Measurements from ENCODE around the gene ESPL1. TPM values are rescaled to one million over a fixed set of nuclear protein-coding genes. Genes with fewer than 3 reads are reported as not detected.

Gene ESPL1
- total and polyA plus RNA-seq, 2 experiments from 2014 or later: 3.3 to 8.5 TPM

- DNase-seq: no peak
- Histone ChIP-seq H3K9ac (no peak overlapping the region), H3K27me3 (replicated peaks; ENCODE audit: insufficient read depth) (peaks cover 22% of the 10 kb centered on the region), H4K20me1 (ENCODE audit: insufficient read depth) (no peaks in the 10 kb centered on the region), H3K4me1 (ENCODE audit: insufficient read depth) (no peaks in the 10 kb centered on the region), H3K9me2 (ENCODE audit: insufficient read depth) (no peaks in the 10 kb centered on the region), H2AFZ (no peak overlapping the region), H3F3A (ENCODE audit: insufficient read depth) (no peaks in the 10 kb centered on the region), H3K4me3 (no peak overlapping the region), H3K36me3 (ENCODE audit: low read depth) (no peaks in the 10 kb centered on the region), H3K4me2 (ENCODE audit: unreplicated experiment) (no peak overlapping the region), H3K79me2 (ENCODE audit: insufficient read depth) (no peaks in the 10 kb centered on the region), H3K9me3 (ENCODE audit: low read depth) (no peaks in the 10 kb centered on the region), H3K27ac (no peak overlapping the region)
- TF ChIP-seq EZH2phosphoT487 (IDR thresholded peaks at IDR 0.05; ENCODE audit: insufficient read depth, low read depth): no peak
- no peak for TF ChIP-seq EZH2 (IDR thresholded peaks at IDR 0.05; ENCODE audit: insufficient read depth, poor library complexity, severe bottlenecking)
- 42 to 47% methylated on average over 7 of the region's 7 CpGs for WGBS, 2 experiments (ENCODE audit: low coverage in 1 of 2, low lambda C conversion rate in 2 of 2, missing lambda C conversion rate in 2 of 2)
- in situ Hi-C loops (cut with MboI): no loop called here
Measured at GRCh38 chr12:53333845-53334244, 65.7 kb downstream of the ESPL1 start.

DNA sequence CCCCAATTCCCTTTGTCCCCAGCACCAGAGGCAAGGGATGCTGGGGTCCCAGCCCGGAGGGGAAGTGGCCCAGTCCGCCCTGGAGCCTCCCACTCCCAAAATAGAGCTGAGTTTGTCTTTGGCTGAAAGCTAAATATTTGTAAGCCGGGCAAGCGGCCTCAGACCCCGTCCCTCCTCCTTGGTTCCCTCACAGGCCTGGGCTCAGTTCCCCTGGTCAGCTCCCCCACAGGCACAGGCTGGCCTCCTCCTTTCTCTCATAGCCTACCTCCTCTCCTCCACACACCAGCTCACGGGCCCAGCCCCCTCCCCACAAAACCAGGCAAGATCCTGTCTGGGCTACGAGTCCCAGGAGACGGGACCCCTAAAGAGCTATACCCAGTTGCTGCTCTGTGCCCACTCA lies 66.7 kb downstream of the ESPL1 start:
- Histone ChIP-seq H3K27me3 (replicated peaks; ENCODE audit: insufficient read depth) (peaks cover 22% of the 10 kb centered on the region), H4K20me1 (ENCODE audit: insufficient read depth) (no peaks in the 10 kb centered on the region), H3K4me2 (ENCODE audit: unreplicated experiment) (no peak overlapping the region), H3K9ac (no peak overlapping the region), H3K79me2 (ENCODE audit: insufficient read depth) (no peaks in the 10 kb centered on the region), H2AFZ (no peak overlapping the region), H3F3A (ENCODE audit: insufficient read depth) (no peaks in the 10 kb centered on the region), H3K27ac (no peak overlapping the region), H3K4me1 (ENCODE audit: insufficient read depth) (no peaks in the 10 kb centered on the region), H3K4me3 (no peak overlapping the region), H3K36me3 (ENCODE audit: low read depth) (no peaks in the 10 kb centered on the region), H3K9me3 (ENCODE audit: low read depth) (no peaks in the 10 kb centered on the region), H3K9me2 (ENCODE audit: insufficient read depth) (no peaks in the 10 kb centered on the region)
- in situ Hi-C loops (cut with MboI): no loop called here
- WGBS, 2 experiments (ENCODE audit: low coverage in 1 of 2, low lambda C conversion rate in 2 of 2, missing lambda C conversion rate in 2 of 2): 73 to 79% methylated on average over 8 of the region's 8 CpGs
- TF ChIP-seq EZH2phosphoT487 (IDR thresholded peaks at IDR 0.05; ENCODE audit: insufficient read depth, low read depth): no peak
- no peak for TF ChIP-seq EZH2 (IDR thresholded peaks at IDR 0.05; ENCODE audit: insufficient read depth, poor library complexity, severe bottlenecking)
- no peak for DNase-seq

- Histone ChIP-seq H3K4me1 (ENCODE audit: insufficient read depth) (no peaks in the 10 kb centered on the region), H3K4me2 (ENCODE audit: unreplicated experiment) (no peak within 1 kb of the TSS), H3K9me2 (ENCODE audit: insufficient read depth) (no peaks in the 10 kb centered on the region), H2AFZ (no peak within 1 kb of the TSS), H3K79me2 (ENCODE audit: insufficient read depth) (no peaks in the 10 kb centered on the region), H3K36me3 (ENCODE audit: low read depth) (no peaks in the 10 kb centered on the region), H4K20me1 (ENCODE audit: insufficient read depth) (no peaks in the 10 kb centered on the region), H3K9ac (no peak within 1 kb of the TSS), H3K27ac (no peak within 1 kb of the TSS), H3K4me3 (no peak within 1 kb of the TSS), H3K9me3 (ENCODE audit: low read depth) (no peaks in the 10 kb centered on the region), H3F3A (ENCODE audit: insufficient read depth) (no peaks in the 10 kb centered on the region), H3K27me3 (replicated peaks; ENCODE audit: insufficient read depth) (peaks cover 22% of the 10 kb centered on the region)
- WGBS, 2 experiments (ENCODE audit: low coverage in 1 of 2, low lambda C conversion rate in 2 of 2, missing lambda C conversion rate in 2 of 2): 35 to 36% methylated on average over 15 of the region's 15 CpGs
- DNase-seq: no peak
- TF ChIP-seq EZH2 (IDR thresholded peaks at IDR 0.05; ENCODE audit: insufficient read depth, poor library complexity, severe bottlenecking) (no peak), EZH2phosphoT487 (IDR thresholded peaks at IDR 0.05; ENCODE audit: insufficient read depth, low read depth) (no peak)
- in situ Hi-C loops (cut with MboI): no loop called here
Measured at GRCh38 chr12:53336181-53336681, 68.1 kb downstream of the ESPL1 start, which contains the start of gene SP7. TSS of gene SP7 (minus strand) at chr12:53336354. CDS start at chr12:53335646, 708 bp downstream.

DNA sequence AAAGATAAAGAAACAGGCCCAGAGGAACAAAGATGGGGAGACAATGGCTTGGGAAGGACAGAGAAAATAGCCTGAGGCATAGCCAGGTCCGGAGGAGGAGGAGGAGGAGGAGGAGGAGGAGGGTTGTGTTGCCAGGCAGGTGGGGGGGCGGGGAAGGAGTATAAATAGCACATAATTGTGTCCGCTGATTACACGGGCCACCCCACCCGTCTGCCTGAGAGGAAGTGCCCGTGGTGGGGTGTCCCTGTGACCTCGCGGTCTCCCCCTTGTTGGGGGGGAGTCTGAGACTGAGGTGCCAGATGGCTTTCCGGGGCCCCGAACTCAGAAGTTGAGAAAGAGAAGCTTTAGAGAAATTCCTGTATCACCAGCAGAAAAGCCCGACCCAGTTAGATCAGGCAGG lies 69.9 kb downstream of the ESPL1 start:
- in situ Hi-C loops (cut with MboI): no loop called here
- H3K79me2 ChIP-seq (ENCODE audit: insufficient read depth): no peaks in the 10 kb centered on the region
- DNase-seq: no peak
- no peak overlapping the region for H2AFZ ChIP-seq
- no peaks in the 10 kb centered on the region for H3K4me1 ChIP-seq (ENCODE audit: insufficient read depth)
- H4K20me1 ChIP-seq (ENCODE audit: insufficient read depth): no peaks in the 10 kb centered on the region
- no peak overlapping the region for H3K27ac ChIP-seq
- no peaks in the 10 kb centered on the region for H3K9me3 ChIP-seq (ENCODE audit: low read depth)
- no peaks in the 10 kb centered on the region for H3K36me3 ChIP-seq (ENCODE audit: low read depth)
- no peak overlapping the region for H3K4me3 ChIP-seq
- no peak overlapping the region for H3K4me2 ChIP-seq (ENCODE audit: unreplicated experiment)
- no peak for TF ChIP-seq EZH2 (IDR thresholded peaks at IDR 0.05; ENCODE audit: insufficient read depth, poor library complexity, severe bottlenecking)
- TF ChIP-seq EZH2phosphoT487 (IDR thresholded peaks at IDR 0.05; ENCODE audit: insufficient read depth, low read depth): no peak
- H3K27me3 ChIP-seq (replicated peaks; ENCODE audit: insufficient read depth): peaks cover 18% of the 10 kb centered on the region
- no peaks in the 10 kb centered on the region for H3K9me2 ChIP-seq (ENCODE audit: insufficient read depth)
- 25 to 35% methylated on average over 10 to 11 of the region's 11 CpGs for WGBS, 2 experiments (ENCODE audit: low coverage in 1 of 2, low lambda C conversion rate in 2 of 2, missing lambda C conversion rate in 2 of 2)
- no peaks in the 10 kb centered on the region for H3F3A ChIP-seq (ENCODE audit: insufficient read depth)
- no peak overlapping the region for H3K9ac ChIP-seq

GRCh38 chr12:53338916-53339315 lies 70.8 kb downstream of the ESPL1 start:
- Histone ChIP-seq H3K9me2 (ENCODE audit: insufficient read depth) (no peaks in the 10 kb centered on the region), H3F3A (ENCODE audit: insufficient read depth) (no peaks in the 10 kb centered on the region), H2AFZ (no peak overlapping the region), H3K27me3 (replicated peaks; ENCODE audit: insufficient read depth) (peaks cover 18% of the 10 kb centered on the region), H4K20me1 (ENCODE audit: insufficient read depth) (no peaks in the 10 kb centered on the region), H3K9ac (no peak overlapping the region), H3K4me3 (no peak overlapping the region), H3K4me1 (ENCODE audit: insufficient read depth) (no peaks in the 10 kb centered on the region), H3K36me3 (ENCODE audit: low read depth) (no peaks in the 10 kb centered on the region), H3K4me2 (ENCODE audit: unreplicated experiment) (no peak overlapping the region), H3K79me2 (ENCODE audit: insufficient read depth) (no peaks in the 10 kb centered on the region), H3K27ac (no peak overlapping the region), H3K9me3 (ENCODE audit: low read depth) (no peaks in the 10 kb centered on the region)
- 9 to 18% methylated on average over 5 to 6 of the region's 6 CpGs for WGBS, 2 experiments (ENCODE audit: low coverage in 1 of 2, low lambda C conversion rate in 2 of 2, missing lambda C conversion rate in 2 of 2)
- in situ Hi-C loops (cut with MboI): no loop called here
- no peak for TF ChIP-seq EZH2 (IDR thresholded peaks at IDR 0.05; ENCODE audit: insufficient read depth, poor library complexity, severe bottlenecking)
- TF ChIP-seq EZH2phosphoT487 (IDR thresholded peaks at IDR 0.05; ENCODE audit: insufficient read depth, low read depth): no peak
- no peak for DNase-seq
